SK-N-SH (cell line): ENCODE measurements around the gene RHBDF2. TPM values are rescaled to one million over a fixed set of nuclear protein-coding genes. Genes with fewer than 3 reads are reported as not detected.

Experiments
- CTCF ChIA-PET: fragments of 300-600, 350-600 bp; formaldehyde crosslinking; extraction: SDS; loops from one replicate; lab custom pipeline; 2021; lab: Yijun Ruan, JAX
- POLR2A ChIA-PET: fragments of 350-600 bp; sonication (Branson Sonifier 250); formaldehyde crosslinking; extraction: SDS; loops from one replicate; lab custom pipeline; 2020; ENCODE audit warnings: antibody characterized with exemption, inconsistent platforms; lab: Yijun Ruan, JAX
- DNase-seq: peaks from one replicate; pipeline ENCODE4 v3.0.0; 2012
- H2AFZ ChIP-seq: fragments of 200-600 bp; sonication (generic); 2 replicates; pipeline ENCODE4 v1.8.1; 2016; ENCODE audit warnings: antibody characterized with exemption, mild to moderate bottlenecking, low read depth
- H3F3A ChIP-seq: fragments of 200-600 bp; sonication (generic); replicated peaks from 2 replicates; pipeline ENCODE3; 2016; ENCODE audit warnings: antibody characterized with exemption, mild to moderate bottlenecking; ENCODE audit not compliant: insufficient read depth
- H3K27ac ChIP-seq, 2 experiments: fragments of 200-500 bp in 1 of 2; fragments of 200-600 bp in 1 of 2; sonication (Bioruptor generic) in 1 of 2; sonication (generic), shearing (Covaris generic) in 1 of 2; 2 replicates each; pipeline versions ENCODE4 v1.5.1 to v1.6.1; 2014 to 2016; ENCODE audit warnings: low read depth in 2 of 2, inconsistent platforms in 1 of 2, low read length in 1 of 2, mild to moderate bottlenecking in 1 of 2, mixed read lengths in 1 of 2
- H3K27me3 ChIP-seq: fragments of 200-600 bp; sonication (generic), shearing (Covaris generic); 2 replicates; pipeline ENCODE4 v1.6.1; 2016; ENCODE audit warnings: mixed run types; ENCODE audit not compliant: insufficient read depth
- H3K36me3 ChIP-seq, 2 experiments: fragments of 200-500 bp in 1 of 2; fragments of 200-600 bp in 1 of 2; sonication (Bioruptor generic) in 1 of 2; sonication (generic) in 1 of 2; replicated peaks in 1 of 2; 2 replicates each; pipeline versions ENCODE3 to v1.5.1; 2014 to 2016; ENCODE audit warnings: low read length in 1 of 2, mild to moderate bottlenecking in 1 of 2; ENCODE audit not compliant: insufficient read depth in 2 of 2, control insufficient read depth in 1 of 2
- H3K4me1 ChIP-seq, 2 experiments: fragments of 200-500 bp in 1 of 2; fragments of 200-600 bp in 1 of 2; sonication (Bioruptor generic) in 1 of 2; sonication (generic), shearing (Covaris generic) in 1 of 2; 2 replicates each; pipeline versions ENCODE4 v1.5.1 to v1.6.1; 2014 to 2016; ENCODE audit warnings: low read depth in 1 of 2, low read length in 1 of 2, mixed run types in 1 of 2; ENCODE audit not compliant: insufficient read depth in 2 of 2, control insufficient read depth in 1 of 2
- H3K4me2 ChIP-seq: fragments of 200-600 bp; sonication (generic), shearing (Covaris generic); 2 replicates; pipeline ENCODE4 v1.6.1; 2017; ENCODE audit warnings: mixed run types
- H3K4me3 ChIP-seq, 2 experiments: fragments of 200-500 bp in 1 of 2; fragments of 200-600 bp in 1 of 2; sonication (Bioruptor generic) in 1 of 2; sonication (generic), shearing (Covaris generic) in 1 of 2; 2 replicates each; pipeline versions ENCODE4 v1.5.1 to v1.8.1; 2014 to 2016; ENCODE audit warnings: low read depth in 2 of 2, inconsistent platforms in 1 of 2, low read length in 1 of 2, mild to moderate bottlenecking in 1 of 2, mixed read lengths in 1 of 2, moderate library complexity in 1 of 2
- H3K79me2 ChIP-seq: fragments of 200-600 bp; sonication (generic); 2 replicates; pipeline ENCODE4 v1.8.1; 2017; ENCODE audit warnings: mild to moderate bottlenecking; ENCODE audit not compliant: insufficient read depth
- H3K9ac ChIP-seq: fragments of 200-600 bp; sonication (generic); 2 replicates; pipeline ENCODE4 v1.6.1; 2017; ENCODE audit warnings: mixed run types
- H3K9me2 ChIP-seq: fragments of 200-600 bp; sonication (generic); 2 replicates; pipeline ENCODE4 v1.6.1; 2017; ENCODE audit warnings: mixed run types
- H3K9me3 ChIP-seq: fragments of 200-600 bp; sonication (generic); 2 replicates; pipeline ENCODE4 v1.6.1; 2017; ENCODE audit warnings: mixed run types, mild to moderate bottlenecking, moderate library complexity
- H4K20me1 ChIP-seq: fragments of 200-600 bp; sonication (generic); 2 replicates; pipeline ENCODE4 v1.6.1; 2017; ENCODE audit warnings: mild to moderate bottlenecking, mixed run types; ENCODE audit not compliant: insufficient read depth
- CHD2 ChIP-seq: fragments of 150-350 bp; IDR thresholded peaks from 2 replicates; pipeline ENCODE4 v1.6.1; 2018; ENCODE audit warnings: low read length; ENCODE audit not compliant: partially characterized antibody
- ELF1 ChIP-seq: IDR thresholded peaks from 2 replicates; pipeline ENCODE4 v1.4.0; 2012
- EZH2phosphoT487 ChIP-seq: fragments of 200-600 bp; sonication (generic); IDR thresholded peaks from 2 replicates; pipeline ENCODE4 v1.6.1; 2017; ENCODE audit warnings: low read depth, mixed run types, mild to moderate bottlenecking, antibody characterized with exemption, moderate library complexity, borderline replicate concordance
- FOXJ3 ChIP-seq: sonication (generic); formaldehyde crosslinking; IDR thresholded peaks from 2 replicates; pipeline ENCODE4 v1.5.1; 2020; ENCODE audit warnings: mild to moderate bottlenecking, missing genetic modification reagents
- GABPA ChIP-seq: IDR thresholded peaks from 2 replicates; pipeline ENCODE4 v1.4.0; 2012; ENCODE audit warnings: low read depth, mild to moderate bottlenecking
- IRF3 ChIP-seq: fragments of 150-350 bp; IDR thresholded peaks from 2 replicates; pipeline ENCODE4 v1.6.1; 2016; ENCODE audit warnings: mild to moderate bottlenecking, low read depth, low read length
- MEF2A ChIP-seq: IDR thresholded peaks from 2 replicates; pipeline ENCODE4 v1.4.0; 2012; ENCODE audit warnings: low read depth, borderline replicate concordance
- MXI1 ChIP-seq: IDR thresholded peaks from 2 replicates; pipeline ENCODE4 v1.6.1; 2012; ENCODE audit warnings: mild to moderate bottlenecking, low read depth, low read length, improper control_type of control experiment
- NFIC ChIP-seq: IDR thresholded peaks from 2 replicates; pipeline ENCODE4 v1.4.0; 2012; ENCODE audit warnings: borderline replicate concordance
- NRF1 ChIP-seq: IDR thresholded peaks from 2 replicates; pipeline ENCODE4 v1.6.1; 2012; ENCODE audit warnings: low read depth, mild to moderate bottlenecking, low read length
- POLR2AphosphoS5 ChIP-seq: IDR thresholded peaks from 2 replicates; pipeline ENCODE4 v1.6.1; 2012; ENCODE audit warnings: low read depth, low read length
- RCOR1 ChIP-seq: fragments of 150-350 bp; IDR thresholded peaks from 2 replicates; pipeline ENCODE4 v1.6.1; 2017; ENCODE audit warnings: antibody characterized with exemption, low read length
- RFX5 ChIP-seq: IDR thresholded peaks from 2 replicates; pipeline ENCODE4 v1.6.1; 2012; ENCODE audit warnings: mild to moderate bottlenecking, improper control_type of control experiment, low read length
- RXRA ChIP-seq: IDR thresholded peaks from 2 replicates; pipeline ENCODE4 v1.4.0; 2012; ENCODE audit warnings: low read depth, mild to moderate bottlenecking, borderline replicate concordance
- SIN3A ChIP-seq: IDR thresholded peaks from 2 replicates; pipeline ENCODE4 v1.6.1; 2012; ENCODE audit warnings: low read depth, mild to moderate bottlenecking, low read length, moderate library complexity, borderline replicate concordance
- TAF1 ChIP-seq: IDR thresholded peaks from 2 replicates; pipeline ENCODE4 v1.6.1; 2012; ENCODE audit warnings: low read depth, mild to moderate bottlenecking, low read length, moderate library complexity, borderline replicate concordance
- TCF12 ChIP-seq: IDR thresholded peaks from 2 replicates; pipeline ENCODE4 v1.4.0; 2012
- USF1 ChIP-seq: IDR thresholded peaks from 2 replicates; pipeline ENCODE4 v1.4.0; 2012; ENCODE audit warnings: low read depth, borderline replicate concordance
- USF2 ChIP-seq: fragments of 150-350 bp; IDR thresholded peaks from 2 replicates; pipeline ENCODE4 v1.6.1; 2017; ENCODE audit warnings: antibody characterized with exemption, low read length, low read depth, borderline replicate concordance
- YY1 ChIP-seq: IDR thresholded peaks from 2 replicates; pipeline ENCODE4 v1.4.0; 2012; ENCODE audit warnings: low read depth, mild to moderate bottlenecking
- ZBTB33 ChIP-seq: IDR thresholded peaks from 2 replicates; pipeline ENCODE4 v1.4.0; 2012; ENCODE audit warnings: low read depth, borderline replicate concordance
- WGBS: methylation state at CpG from one replicate; pipeline ENCODE4 v1.1.6; 2017; ENCODE audit warnings: low lambda C conversion rate; 5-methylcytosine and 5-hydroxymethylcytosine counted together
- polyA plus RNA-seq, 3 experiments: library from polyadenylated mRNA; depleted of rRNA; stranded (reverse); fragments of >200 nt; gene quantifications; 2 replicates each; pipeline ENCODE4 v1.2.3, GENCODE V29; 2012

The RHBDF2 gene
- polyA plus RNA-seq, 1 of the 3 experiments (the other 2 are of a cell fraction): 16.1 TPM

- DNase-seq: no peak
- Histone ChIP-seq H3K4me1 (peaks cover 27 to 81% of the 10 kb centered on the region in 2 experiments; a peak in 3 of 4 replicates), H3F3A (peaks cover 15% of the 10 kb centered on the region), H3K36me3 (no peaks in the 10 kb centered on the region), H3K27me3 (no peaks in the 10 kb centered on the region), H2AFZ (no peak overlapping the region), H3K9ac (no peak overlapping the region), H4K20me1 (no peaks in the 10 kb centered on the region), H3K9me2 (no peaks in the 10 kb centered on the region), H3K27ac (no peak overlapping the region), H3K79me2 (peaks cover 24% of the 10 kb centered on the region; the same call in 1 of the 2 replicates), H3K9me3 (no peaks in the 10 kb centered on the region), H3K4me2 (no peak overlapping the region), H3K4me3 (no peak overlapping the region)
- WGBS: 97% methylated on average over 6 of the region's 6 CpGs
- TF ChIP-seq FOXJ3 (CRISPR knock-in tag) (no peak), RFX5 (no peak), YY1 (no peak), RXRA (no peak), MEF2A (no peak), TCF12 (no peak), USF1 (no peak), ZBTB33 (no peak), NFIC (no peak), CHD2 (no peak)
- CTCF ChIA-PET: interaction anchor here (0.8 to 56.8 kb wide), 6 partner anchors 7 to 748 kb away, joined by 3 to 1687 read pairs (median 39); partner anchors contain the start of genes AANAT, RHBDF2 and UBE2O
- POLR2A ChIA-PET: no interaction called here
Observed at GRCh38 chr17:76496464-76496863, 4.8 kb downstream of the RHBDF2 start.

- peaks cover 27 to 83% of the 10 kb centered on the region in 2 experiments; a peak in 3 of 4 replicates for H3K4me1 ChIP-seq
- no peak overlapping the region for H2AFZ ChIP-seq
- CTCF ChIA-PET: interaction anchor here (1.9 to 56.8 kb wide), 4 partner anchors 6 to 51 kb away, joined by 9 to 1687 read pairs (median 878); partner anchors contain the start of genes AANAT, RHBDF2 and UBE2O
- no peak overlapping the region for H3K4me2 ChIP-seq
- POLR2A ChIA-PET: interaction anchor here (0.7 kb wide), 1 partner anchor 50 kb away, joined by 3 read pairs; no protein-coding TSS in a partner anchor
- H3K27me3 ChIP-seq: no peaks in the 10 kb centered on the region
- H4K20me1 ChIP-seq: no peaks in the 10 kb centered on the region
- H3K4me3 ChIP-seq: no peak overlapping the region
- no peaks in the 10 kb centered on the region for H3K9me3 ChIP-seq
- H3K27ac ChIP-seq: no peak overlapping the region; a peak in 1 of 4 replicates
- H3K9me2 ChIP-seq: no peaks in the 10 kb centered on the region
- DNase-seq: no peak
- no peak overlapping the region for H3K9ac ChIP-seq
- peaks cover 22% of the 10 kb centered on the region; the same call in 1 of the 2 replicates for H3K79me2 ChIP-seq
- peaks cover 15% of the 10 kb centered on the region for H3F3A ChIP-seq
- H3K36me3 ChIP-seq: no peaks in the 10 kb centered on the region
- 78% methylated on average over 10 of the region's 16 CpGs for WGBS
- TF ChIP-seq TAF1: no peak
- TF ChIP-seq GABPA: no peak
- no peak for TF ChIP-seq USF2
- TF ChIP-seq RCOR1: no peak
- TF ChIP-seq SIN3A: no peak
- TF ChIP-seq ELF1: no peak
- TF ChIP-seq USF1: no peak
- no peak for TF ChIP-seq EZH2phosphoT487
- TF ChIP-seq IRF3: no peak
- no peak for TF ChIP-seq MXI1
- TF ChIP-seq POLR2AphosphoS5: no peak
- no peak for TF ChIP-seq NRF1
- TF ChIP-seq CHD2: no peak
Observed at GRCh38 chr17:76495663-76496400, 5.4 kb downstream of the RHBDF2 start.
